AML-193 (cell line): ENCODE data around the gene TRPM3.
"Not testable (repeated sequence)": the region's sequence is repeated elsewhere in the genome, so short reads cannot be mapped to it uniquely, and the experiment has no call there.

Experiments
- DNase-seq, 2 experiments: peaks; one replicate each; lab custom pipeline; 2025; lab: John Stamatoyannopoulos, UW

TRPM3 gene

DNA sequence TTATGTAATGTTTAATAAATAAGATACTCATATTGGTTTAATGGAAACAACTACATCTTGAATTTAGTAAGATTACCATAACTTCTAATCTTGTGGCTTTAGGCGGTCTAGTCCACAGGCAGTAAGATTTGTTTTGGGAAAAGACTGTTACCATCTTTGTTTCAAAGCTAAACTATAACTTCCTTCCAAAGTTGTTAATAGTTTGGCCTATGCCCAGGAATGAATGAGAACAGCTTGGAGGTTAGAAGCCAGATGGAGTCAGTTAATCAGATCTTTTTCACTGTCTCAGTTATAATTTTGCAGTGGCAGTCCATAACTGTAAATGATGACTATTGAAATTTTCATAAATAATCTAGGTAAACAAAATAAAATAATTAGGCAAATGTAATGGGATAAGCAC is 465.1 kb downstream of the TRPM3 start:
- no peak for DNase-seq

DNA sequence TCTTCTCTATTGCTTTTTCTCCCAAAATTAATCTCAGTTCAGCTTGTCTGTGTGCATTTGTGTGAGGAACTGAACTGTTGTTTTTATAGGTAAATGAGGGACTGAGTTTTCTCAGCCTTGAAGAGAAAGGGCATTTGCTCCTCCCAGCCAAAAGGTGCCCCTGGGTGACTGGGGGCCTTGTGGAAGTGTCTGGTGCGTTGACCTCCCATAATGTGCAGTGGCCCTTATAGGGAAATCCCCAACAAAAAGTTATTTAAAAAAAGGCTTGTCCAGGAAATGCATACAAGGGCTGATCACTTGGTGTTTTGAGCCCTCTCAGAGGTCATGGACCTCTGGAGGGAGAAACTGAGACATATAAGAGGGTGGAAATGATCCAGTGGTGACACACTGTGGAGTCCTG is 467.3 kb downstream of the TRPM3 start:
- no peak for DNase-seq

DNA sequence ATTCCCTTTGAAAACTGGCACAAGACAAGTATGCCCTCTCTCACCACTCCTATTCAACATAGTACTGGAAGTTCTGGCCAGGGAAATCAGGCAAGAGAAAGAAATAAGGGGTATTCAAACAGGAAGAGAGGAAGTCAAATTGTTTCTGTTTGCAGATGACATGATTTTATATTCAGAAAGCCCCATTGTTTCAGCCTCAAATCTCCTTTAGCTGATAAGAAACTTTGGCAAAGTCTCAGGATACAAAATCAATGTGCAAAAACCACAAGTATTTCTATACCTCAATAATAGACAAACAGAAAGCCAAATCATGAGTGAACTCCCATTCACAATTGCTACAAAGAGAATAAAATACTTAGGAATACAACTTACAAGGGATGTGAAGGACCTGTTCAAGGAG is 476.8 kb downstream of the TRPM3 start:
- DNase-seq, result not testable (repeated sequence)

DNA sequence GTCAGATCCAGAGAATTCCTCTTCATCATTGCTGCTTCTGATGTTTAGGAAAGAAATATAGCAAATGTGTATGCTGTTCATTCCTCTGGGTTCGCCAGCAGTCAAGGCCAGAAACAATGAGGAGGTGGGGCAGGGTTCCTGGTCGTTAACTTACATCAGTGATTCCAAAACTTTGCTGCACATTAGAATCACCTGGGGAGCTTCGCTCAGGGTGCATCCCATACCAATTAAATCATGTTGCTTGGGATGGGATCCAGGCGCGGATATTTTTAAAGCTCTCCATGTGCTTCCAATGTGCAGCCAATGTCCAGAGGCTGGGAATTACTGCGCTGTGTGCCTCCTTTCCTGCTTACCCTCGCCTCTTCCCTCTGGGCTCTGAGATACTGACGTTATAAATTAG is 479.1 kb downstream of the TRPM3 start:
- no peak for DNase-seq

DNA sequence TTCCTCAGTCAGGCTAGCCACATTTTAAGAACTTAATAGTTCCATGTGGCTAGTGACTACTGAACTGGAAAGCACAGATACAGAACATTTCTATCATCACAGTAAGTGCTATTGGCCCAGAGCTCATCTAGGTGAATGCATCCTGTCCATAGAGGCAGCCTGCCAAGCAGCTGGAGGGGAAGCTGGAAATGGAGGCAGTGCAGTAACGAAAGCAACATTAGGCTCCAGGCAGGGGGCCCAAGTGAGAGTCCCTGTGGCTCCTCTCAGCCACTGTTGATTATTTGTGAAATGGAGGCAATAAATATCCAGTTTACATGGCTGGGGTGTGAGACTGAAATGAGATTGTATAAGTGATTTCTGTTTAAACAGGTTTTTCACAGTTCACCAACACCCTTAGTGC is 479.8 kb downstream of the TRPM3 start:
- DNase-seq, result no peak

DNA sequence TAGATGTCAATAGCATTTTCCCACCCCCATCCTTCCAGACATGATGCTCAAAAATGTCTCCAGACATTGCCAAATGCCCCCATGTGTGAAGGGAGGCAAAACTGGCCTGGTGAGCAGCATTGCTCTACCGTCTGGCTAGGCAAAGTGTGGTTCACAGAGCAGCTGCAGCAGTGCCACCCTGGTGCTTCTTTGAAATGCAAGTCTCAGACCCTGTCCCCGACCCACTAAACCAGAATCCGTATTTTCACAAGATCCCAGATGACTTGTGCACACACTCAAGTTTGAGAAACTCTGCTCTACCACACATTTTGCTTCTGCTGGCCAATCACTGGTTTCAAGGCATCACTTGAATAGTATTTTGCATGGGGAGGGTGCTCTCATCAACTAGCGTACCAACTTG is 480.4 kb downstream of the TRPM3 start:
- no peak for DNase-seq

DNA sequence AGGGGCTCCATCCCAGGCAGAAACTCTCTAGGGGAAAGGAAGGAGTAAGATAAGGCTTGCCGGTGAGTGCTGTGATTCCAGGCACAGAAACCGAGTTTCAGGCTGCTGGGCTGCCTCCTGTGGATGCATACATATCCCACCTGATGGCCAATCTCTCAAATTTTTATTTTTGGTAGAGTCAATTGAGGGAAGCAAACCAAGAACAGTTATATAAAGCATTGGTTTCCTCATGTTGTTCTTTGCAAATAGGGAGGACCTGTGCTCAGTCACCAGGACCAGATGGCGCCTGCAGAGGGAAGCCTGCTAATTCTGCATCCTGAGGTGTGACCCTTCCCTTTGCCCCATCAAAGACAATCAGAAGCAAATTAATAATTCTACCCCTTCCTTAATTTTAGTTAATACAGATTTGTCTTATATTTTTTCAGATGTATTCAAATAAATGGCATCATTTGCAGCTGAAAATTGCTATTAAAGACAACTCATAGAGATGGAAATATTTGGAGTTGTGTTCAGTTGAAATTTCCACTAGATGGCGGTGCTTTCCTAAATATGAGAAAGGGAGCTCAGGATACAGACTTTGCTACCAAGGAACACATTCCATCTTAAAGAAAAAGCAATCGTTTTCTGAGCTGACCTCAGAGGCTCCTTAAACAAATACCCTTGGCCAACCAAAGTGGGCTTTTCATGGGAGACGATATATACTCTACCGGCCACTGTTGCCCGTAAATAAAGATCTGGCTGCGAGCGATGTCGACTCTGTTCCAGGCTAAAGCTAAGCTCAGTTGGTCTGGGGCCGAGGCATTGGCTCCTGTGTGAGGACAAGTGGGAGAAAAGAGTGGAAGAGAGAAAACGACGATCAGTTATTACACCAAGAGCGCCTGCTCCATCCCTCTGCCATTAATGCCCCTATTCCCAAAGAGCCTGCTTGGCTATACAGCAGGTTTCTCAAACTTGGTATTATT is 481.3 kb downstream of the TRPM3 start:
- DNase-seq, result peak; percentile 21 to 34

DNA sequence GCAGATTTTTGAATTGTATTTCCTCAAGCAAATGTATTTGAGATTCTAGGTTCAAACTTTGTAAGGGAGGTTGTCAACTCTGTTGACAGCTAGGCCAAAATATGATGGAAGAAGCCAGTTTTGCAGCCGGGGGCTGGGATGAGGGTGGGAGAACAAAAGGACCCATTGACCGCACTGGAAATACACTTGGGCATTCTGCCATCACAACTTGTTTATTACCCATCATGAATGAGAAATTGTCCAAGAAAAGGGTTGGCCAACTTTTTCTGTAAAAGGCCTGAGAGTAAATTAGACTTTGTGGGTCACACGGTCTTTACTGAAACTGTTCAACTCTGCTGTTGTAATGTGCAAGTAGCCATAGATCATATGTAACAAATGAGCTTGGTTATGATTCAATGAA is 485.6 kb downstream of the TRPM3 start:
- DNase-seq, result no peak

DNA sequence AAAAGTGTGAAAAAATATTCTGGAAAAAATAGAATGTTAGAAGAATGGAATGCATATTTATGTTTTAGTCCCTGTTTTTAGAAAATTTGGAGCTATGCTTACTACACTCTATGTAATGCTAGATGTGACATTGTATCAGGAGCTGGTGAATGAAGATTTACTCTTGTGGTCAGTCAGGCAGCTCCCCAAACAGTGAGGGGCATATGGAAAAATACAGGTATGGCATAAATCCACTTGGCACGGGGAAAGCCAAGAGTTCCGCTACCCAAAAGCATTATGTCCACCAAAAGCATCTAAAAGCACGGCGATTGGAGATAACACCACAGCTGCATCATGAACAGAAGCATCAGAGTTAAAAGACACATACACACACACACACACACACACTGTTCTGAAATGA is 486.7 kb downstream of the TRPM3 start:
- DNase-seq, result no peak

DNA sequence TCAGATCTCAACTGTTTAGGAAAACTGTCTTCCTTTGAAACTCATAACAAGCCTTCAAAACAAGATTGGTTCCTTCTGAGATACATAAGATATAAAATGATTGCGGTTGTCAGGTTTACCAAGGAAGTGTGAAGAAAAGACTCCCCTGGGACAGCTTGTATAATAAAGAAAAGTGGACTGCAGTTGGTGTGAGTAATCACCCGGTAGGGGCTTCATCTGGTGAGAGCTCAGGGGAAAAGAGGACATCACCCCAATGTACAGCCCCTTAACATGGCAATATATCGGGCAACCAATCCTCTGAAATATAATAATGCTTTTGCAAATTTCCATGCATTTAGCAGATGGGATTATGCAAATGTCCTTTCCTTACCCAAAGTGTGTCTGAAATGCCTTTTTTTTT is 490.4 kb downstream of the TRPM3 start:
- no peak for DNase-seq

DNA sequence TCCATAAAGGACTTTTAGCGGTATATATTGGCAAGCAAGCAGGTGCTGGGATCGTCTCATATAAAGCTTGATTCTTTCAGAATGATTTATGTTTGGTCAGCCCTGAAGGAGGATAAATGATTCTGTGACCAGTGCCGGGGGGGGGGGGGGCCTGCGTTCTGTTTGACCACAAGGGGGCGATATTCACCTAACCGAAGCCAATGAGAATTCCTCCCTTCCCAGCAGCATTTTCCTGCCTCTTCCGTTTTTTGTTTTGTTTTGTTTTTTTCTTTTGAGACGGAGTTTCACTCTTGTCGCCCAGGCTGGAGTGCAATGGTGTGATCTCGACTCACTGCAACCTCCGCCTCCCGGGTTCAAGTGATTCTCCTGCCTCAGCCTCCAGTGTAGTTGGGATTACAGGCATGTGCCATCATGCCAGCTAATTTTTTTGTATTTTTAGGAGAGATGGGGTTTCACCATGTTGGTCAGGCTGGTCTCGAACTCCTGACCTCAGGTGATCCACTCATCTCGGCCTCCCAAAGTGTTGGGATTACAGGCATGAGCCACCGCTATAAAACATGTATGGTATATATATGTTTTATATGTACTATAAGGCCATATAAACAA is 492.2 kb downstream of the TRPM3 start:
- DNase-seq, result not testable (repeated sequence)

DNA sequence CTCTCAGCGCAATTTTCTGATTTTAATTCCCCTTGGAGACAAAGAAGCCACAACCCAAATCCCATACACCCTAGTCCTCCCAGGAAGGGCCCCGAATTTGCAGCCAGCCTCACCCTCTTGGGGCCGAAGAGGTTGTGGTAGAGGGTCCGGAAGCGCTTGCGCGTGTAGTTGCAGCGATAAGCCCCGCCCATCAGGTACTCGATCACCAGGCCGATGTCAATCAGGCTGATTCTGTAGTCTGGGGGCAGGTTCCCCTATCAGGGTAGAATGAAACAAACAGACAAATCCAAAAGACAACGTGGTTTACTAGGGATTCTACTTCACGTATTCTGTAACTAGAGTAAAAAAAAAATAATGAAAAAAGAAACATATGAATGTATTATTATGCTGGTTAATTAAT is 496.3 kb downstream of the TRPM3 start:
- no peak for DNase-seq

DNA sequence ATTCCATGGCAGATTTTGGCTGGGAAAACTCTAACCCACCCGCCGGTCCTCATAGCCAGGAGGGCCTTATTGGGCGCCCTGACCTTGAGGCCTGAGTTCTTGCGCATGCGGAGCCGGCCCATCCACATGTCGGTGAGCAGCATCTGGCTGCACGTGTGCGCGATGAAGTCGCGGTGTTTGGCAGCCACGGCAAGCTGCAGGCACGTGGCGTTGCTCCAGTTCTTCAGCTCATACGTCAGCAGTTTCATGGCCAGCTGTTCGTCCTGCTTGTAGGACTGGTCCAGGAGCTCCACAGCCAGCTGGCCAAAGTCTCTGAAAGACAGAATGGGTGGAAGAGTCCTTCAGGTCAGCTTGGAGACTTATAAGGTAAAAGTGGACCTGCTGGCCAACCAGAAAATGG is 502.6 kb downstream of the TRPM3 start:
- no peak for DNase-seq

DNA sequence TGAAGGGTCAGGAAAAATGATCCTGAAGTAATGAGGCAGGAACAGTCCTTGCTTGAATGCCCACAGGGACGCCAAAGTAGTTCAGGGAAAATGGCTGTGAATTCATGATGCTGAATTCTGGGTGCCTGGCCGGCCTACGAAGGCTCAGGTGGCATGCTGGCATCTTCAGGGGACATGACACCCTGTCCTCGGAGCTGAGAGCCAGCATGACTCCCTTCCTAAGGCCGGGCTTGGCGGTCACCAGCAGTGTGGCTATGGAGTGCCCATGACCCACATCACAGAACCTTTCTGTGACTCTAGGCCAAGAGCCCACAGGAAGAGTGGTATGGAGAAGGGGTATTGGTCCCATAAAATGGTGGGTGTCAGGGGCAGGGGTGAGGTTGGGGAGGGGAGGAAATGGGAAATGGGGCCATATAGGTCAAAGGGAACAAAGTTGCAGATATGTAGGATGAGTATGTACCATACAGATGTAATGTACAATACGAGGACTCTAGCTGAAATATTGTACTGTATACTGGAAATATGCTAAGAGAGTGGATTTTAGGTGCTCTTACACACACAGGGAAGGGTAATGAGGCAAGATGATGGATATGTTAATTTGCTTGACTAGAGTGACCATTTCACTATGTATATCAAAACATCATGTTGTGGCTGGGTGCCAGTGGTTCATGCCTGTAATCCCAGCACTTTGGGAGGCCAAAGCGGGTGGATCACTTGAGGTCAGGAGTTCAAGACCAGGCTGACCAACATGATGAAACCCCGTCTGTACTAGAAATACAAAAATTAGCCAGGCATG is 504.2 kb downstream of the TRPM3 start:
- DNase-seq, result no peak

DNA sequence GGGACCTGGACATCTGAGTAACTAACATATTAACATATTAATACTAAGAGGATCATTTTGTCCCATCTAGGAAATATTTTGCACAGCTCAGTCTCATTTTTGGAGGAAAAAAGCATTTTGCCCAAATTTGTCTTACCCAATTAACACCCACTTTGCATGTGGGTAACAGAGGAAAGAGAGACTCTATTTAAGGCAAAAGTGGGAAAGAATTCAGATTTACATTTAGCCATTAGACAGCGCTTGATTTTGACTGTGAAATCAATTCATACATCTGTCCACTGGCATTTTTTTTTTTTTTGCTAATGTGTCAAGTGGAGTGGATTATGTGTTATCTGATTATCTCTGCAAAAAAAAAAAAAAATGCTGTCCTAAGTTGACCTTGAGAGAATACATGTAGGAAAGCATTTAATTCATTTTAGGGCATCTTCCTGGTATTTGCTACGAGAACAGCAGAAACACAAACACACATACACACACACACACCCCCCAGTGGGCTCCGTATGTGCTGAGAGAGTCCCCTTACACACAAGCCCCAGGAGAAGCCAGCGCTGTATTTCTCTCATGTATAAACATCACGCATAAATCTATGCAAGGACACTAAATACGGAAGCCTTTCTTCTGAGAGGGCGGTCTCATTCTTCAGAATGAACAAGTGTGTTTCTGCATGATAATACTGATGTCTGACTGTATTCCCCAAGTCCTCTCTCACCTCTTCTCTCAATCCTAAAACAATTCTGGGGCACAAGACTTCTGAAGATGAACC is 505.0 kb downstream of the TRPM3 start:
- no peak for DNase-seq

DNA sequence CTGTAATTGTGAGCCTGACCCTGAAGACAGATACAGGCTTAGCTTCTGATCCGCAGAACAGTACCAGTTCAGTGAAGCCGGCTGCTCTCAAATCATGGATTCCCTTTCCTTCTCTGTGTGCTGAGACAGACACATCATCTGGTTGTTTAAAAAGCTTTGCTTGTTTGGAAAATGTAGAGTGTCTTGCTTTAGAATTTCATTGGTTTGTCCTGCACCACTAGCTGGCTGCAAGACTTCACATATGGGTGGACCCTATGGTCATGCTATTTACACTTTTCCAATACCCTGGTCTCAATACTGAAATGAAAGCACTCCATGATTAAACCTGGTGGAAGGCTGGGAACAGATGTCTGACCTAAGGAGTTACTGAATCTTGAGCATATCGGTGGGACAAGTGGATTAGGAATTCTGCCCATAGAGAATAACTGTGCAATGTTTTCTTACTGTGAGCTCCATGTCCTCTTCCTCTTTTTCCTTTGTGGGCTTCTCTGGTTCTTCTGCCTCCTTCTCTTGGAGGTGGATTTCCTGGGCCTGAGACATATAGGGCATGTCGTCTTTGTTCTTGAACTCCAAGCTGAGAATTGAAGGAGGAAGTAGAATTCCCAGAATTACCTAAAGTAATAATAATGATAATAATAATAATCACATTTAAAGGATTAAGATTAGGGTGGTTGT is 505.8 kb downstream of the TRPM3 start:
- no peak for DNase-seq

DNA sequence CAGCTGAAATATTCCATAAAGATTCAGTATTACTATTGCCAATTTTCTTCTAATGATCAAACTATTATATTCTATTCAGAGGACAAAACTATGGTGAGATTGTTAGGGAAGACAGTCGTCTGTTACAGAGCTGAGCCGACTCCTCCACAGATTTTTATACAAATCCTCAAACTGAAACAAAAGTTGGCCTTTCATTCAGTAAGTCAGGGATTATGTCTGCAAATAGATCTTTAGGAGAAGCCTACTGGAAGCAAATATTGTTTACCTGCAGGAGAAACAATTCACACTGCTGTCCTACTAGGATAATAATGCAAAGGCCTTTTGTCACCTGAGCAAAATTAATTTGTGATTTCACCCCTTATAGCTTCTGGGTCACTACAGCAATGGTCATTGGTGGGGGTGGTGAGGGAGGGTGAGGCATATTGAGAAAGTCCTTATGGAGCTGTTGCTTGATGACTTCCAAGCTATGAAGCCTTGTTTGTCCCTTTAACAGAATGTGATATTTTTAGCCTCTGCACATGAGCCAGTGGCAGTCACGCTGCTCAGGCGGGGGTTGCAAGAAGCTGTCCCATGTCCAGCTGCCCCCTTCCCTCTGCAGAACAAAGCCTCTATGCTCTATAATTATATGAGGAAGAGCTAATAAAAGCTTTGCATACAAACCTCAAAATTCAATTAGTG is 506.5 kb downstream of the TRPM3 start:
- no peak for DNase-seq

DNA sequence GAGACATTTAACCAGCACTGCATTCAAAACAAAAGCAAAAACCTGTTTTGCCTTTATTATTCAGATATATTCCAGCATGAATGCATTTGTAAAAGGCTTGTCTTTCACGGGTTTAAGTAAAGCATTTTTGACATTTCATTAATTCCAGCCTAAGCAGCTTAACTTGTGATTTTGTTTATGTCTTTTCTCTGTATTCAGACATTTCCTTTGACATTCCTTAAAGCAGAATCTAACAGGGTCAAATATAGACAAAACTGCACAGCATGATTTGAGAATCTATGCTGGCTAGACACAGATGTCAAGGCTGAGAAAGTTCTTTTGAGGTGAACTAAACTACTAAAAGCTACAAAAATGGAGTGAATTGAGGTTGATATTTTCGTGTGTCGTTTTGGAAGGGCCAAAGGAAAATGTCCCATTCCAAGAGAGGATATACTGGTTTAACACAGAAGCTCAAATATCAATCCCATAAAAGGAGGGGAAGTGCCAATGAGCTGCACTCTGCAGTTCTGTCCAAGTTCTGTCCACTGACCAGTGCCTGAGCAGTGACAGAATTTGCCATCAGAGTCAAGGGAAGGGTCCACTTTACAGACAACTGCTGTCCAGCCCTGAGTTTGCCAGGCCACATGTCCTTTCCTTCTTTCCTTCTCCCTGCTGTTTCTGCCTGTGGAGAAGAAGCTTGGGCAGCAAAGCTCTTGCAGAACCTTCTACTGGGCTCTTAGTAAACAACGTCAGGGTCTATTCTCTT is 508.2 kb downstream of the TRPM3 start:
- DNase-seq, result no peak

DNA sequence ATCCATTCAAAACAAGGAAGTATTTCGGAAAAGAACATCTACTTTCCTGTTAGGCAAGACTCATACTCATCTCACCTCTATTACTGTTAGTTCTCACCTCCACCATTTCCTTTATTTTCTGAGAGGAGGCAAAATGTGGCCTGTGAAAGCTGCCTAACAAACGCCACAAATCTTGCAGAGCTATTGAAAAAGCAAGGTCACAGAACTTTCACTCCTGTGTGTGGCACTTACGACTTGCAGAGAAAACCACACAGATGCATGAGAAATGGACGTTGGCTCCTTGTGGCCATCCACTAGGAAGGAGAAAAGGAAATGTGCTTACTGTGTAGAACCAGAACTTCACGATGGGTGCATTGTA is 511.2 kb downstream of the TRPM3 start:
- DNase-seq, result no peak
